K562 (cell line): ENCODE data around the gene GLI1. TPM values are rescaled to one million over a fixed set of nuclear protein-coding genes. Genes with fewer than 3 reads are reported as not detected.
A peak's percentile ranks its signal among the peaks of the same experiment; 100 is the strongest.

Experiments used
- ATAC-seq: fragments of 200-7000 bp; cut with Tn5 transposase; 3 replicates; pipeline ENCODE4 v1.9.1; 2020; ENCODE audit warnings: moderate library complexity
- BruUV-seq: library from RNA; stranded (reverse); fragments of 400-500 nt; replicated peaks from 2 replicates; lab custom pipeline; 2021; lab: Mats Ljungman, UMichigan
- CTCF ChIA-PET: fragments of 300-600 bp; formaldehyde crosslinking; extraction: SDS; loops from one replicate; lab custom pipeline; 2021; ENCODE audit warnings: low intra/inter-chr PET ratio; lab: Yijun Ruan, JAX
- POLR2A ChIA-PET: fragments of 300-600, 350-650 bp; sonication (Branson Sonifier 250); formaldehyde crosslinking; extraction: SDS; loops from one replicate; lab custom pipeline; 2021; ENCODE audit warnings: antibody characterized with exemption, inconsistent platforms; lab: Yijun Ruan, JAX
- DNase-seq, 4 experiments: peaks; one replicate each; pipeline versions ENCODE4 v3.0.0 to v3.0.0-alpha.2; 2011 to 2018; ENCODE audit warnings: low spot score in 3 of 4, mixed read lengths in 3 of 4; ENCODE audit errors: extremely low read depth in 1 of 4
- FAIRE-seq: peaks from 2 replicates; lab custom pipeline; 2011; peaks lifted over from hg19 to GRCh38; lab: Jason Lieb, UNC
- H2AFZ ChIP-seq: 2 replicates; pipeline ENCODE4 v1.6.0; 2011; ENCODE audit warnings: low read depth, low read length, control low read depth, inconsistent platforms
- H3K27ac ChIP-seq: fragments of 200-600 bp; 3 replicates; pipeline ENCODE4 v1.8.0; 2011; ENCODE audit warnings: low read depth, mild to moderate bottlenecking, control low read depth, inconsistent platforms, low read length, moderate library complexity, mixed read lengths; ENCODE audit errors: extremely low read depth
- H3K27me3 ChIP-seq, 2 experiments: fragments of 300-600 bp in 1 of 2; 2 replicates in 1 of 2; 3 replicates in 1 of 2; pipeline versions ENCODE4 v1.6.0 to v1.8.0; 2011; ENCODE audit warnings: inconsistent platforms in 2 of 2, low read length in 2 of 2, mild to moderate bottlenecking in 1 of 2, mixed read lengths in 1 of 2, moderate library complexity in 1 of 2; ENCODE audit not compliant: control insufficient read depth in 2 of 2, insufficient read depth in 2 of 2
- H3K36me3 ChIP-seq: fragments of 300-600 bp; 3 replicates; pipeline ENCODE4 v1.8.0; 2011; ENCODE audit warnings: mild to moderate bottlenecking, low read length, inconsistent platforms; ENCODE audit not compliant: control insufficient read depth, insufficient read depth
- H3K4me1 ChIP-seq, 2 experiments: fragments of 200-600 bp in 1 of 2; replicated peaks in 1 of 2; 2 replicates in 1 of 2; 3 replicates in 1 of 2; pipeline versions ENCODE4 v1.5.1 to v1.8.0; 2011; ENCODE audit warnings: inconsistent platforms in 2 of 2, low read length in 2 of 2, mild to moderate bottlenecking in 1 of 2, mixed read lengths in 1 of 2, moderate library complexity in 1 of 2; ENCODE audit not compliant: control insufficient read depth in 2 of 2, insufficient read depth in 2 of 2
- H3K4me2 ChIP-seq: 2 replicates; pipeline ENCODE4 v1.6.1; 2011; ENCODE audit warnings: low read length, control low read depth, inconsistent platforms, mixed read lengths; ENCODE audit not compliant: insufficient read depth
- H3K4me3 ChIP-seq: fragments of 200-600 bp; sonication (generic), shearing (Covaris generic); 2 replicates; pipeline ENCODE4 v1.5.1; 2016; ENCODE audit warnings: control low read depth, inconsistent platforms
- H3K79me2 ChIP-seq: fragments of 200-600 bp; 3 replicates; pipeline ENCODE4 v1.8.0; 2011; ENCODE audit warnings: low read length, inconsistent platforms; ENCODE audit not compliant: control insufficient read depth, insufficient read depth
- H3K9ac ChIP-seq, 2 experiments: 2 replicates each; pipeline versions ENCODE4 v1.6.0 to v1.6.1; 2011; ENCODE audit warnings: low read depth in 2 of 2, low read length in 2 of 2, control low read depth in 1 of 2, inconsistent platforms in 1 of 2, mild to moderate bottlenecking in 1 of 2, mixed read lengths in 1 of 2; ENCODE audit not compliant: insufficient read depth in 1 of 2
- H3K9me1 ChIP-seq: one replicate; pipeline ENCODE4 v1.6.0; 2011; ENCODE audit warnings: inconsistent platforms, mild to moderate bottlenecking, low read length, moderate library complexity; ENCODE audit not compliant: control insufficient read depth, insufficient read depth
- H3K9me3 ChIP-seq: replicated peaks from 2 replicates; pipeline ENCODE4 v1.5.1; 2011; ENCODE audit warnings: low read depth, low read length, inconsistent platforms; ENCODE audit not compliant: control insufficient read depth, insufficient read depth
- H4K20me1 ChIP-seq: replicated peaks from 2 replicates; pipeline ENCODE4 v1.6.1; 2011; ENCODE audit warnings: low read length, inconsistent platforms, mixed read lengths; ENCODE audit not compliant: control insufficient read depth, insufficient read depth
- KAT7 ChIP-seq: sonication (generic); formaldehyde crosslinking; IDR thresholded peaks from 2 replicates; pipeline ENCODE4 v1.8.0; 2022; ENCODE audit warnings: missing genetic modification reagents, mild to moderate bottlenecking, borderline replicate concordance
- TEAD1 ChIP-seq, 2 experiments: fragments of 450-650 bp in 1 of 2; sonication (generic) in 1 of 2; formaldehyde crosslinking; IDR thresholded peaks; 2 replicates each; pipeline versions ENCODE4 v1.4.0 to v1.8.0; 2020 to 2022; ENCODE audit warnings: mild to moderate bottlenecking in 2 of 2, missing genetic modification reagents in 1 of 2
- TOE1 ChIP-seq, 2 experiments: fragments of 450-650 bp in 1 of 2; sonication (generic) in 1 of 2; formaldehyde crosslinking in 1 of 2; IDR thresholded peaks; 2 replicates each; pipeline versions ENCODE4 v1.7.1 to v1.8.0; 2016 to 2022; ENCODE audit warnings: borderline replicate concordance in 2 of 2, mild to moderate bottlenecking in 2 of 2, antibody characterized with exemption in 1 of 2, inconsistent platforms in 1 of 2, low read depth in 1 of 2, missing genetic modification reagents in 1 of 2, moderate library complexity in 1 of 2
- ZSCAN32 ChIP-seq: fragments of 450-650 bp; formaldehyde crosslinking; IDR thresholded peaks from 2 replicates; pipeline ENCODE4 v1.4.0; 2020; ENCODE audit warnings: mild to moderate bottlenecking, moderate library complexity
- WGBS: fragments of 100-300 bp; shearing (Covaris generic); methylation state at CpG from one replicate; pipeline ENCODE4 v1.1.6; 2016; ENCODE audit warnings: low coverage, mixed read lengths; ENCODE audit not compliant: insufficient coverage; ENCODE audit errors: missing lambda C conversion rate; 5-methylcytosine and 5-hydroxymethylcytosine counted together
- in situ Hi-C: fragments of 300-500 bp; cut with MboI; formaldehyde crosslinking; loops from 4 replicates; pipeline ENCODE4 v1.15.0; 2018; ENCODE audit warnings: inconsistent platforms, mixed read lengths
- intact Hi-C: fragments of 100-400 bp; cut with micrococcal nuclease; formaldehyde crosslinking; loops from 2 replicates; pipeline ENCODE4 v1.14.2; 2022
- polyA plus RNA-seq, 8 experiments: library from polyadenylated mRNA; depleted of rRNA in 4 of 8; stranded (reverse) in 5 of 8; unstranded in 3 of 8; fragments of >200 nt; fragmentation: Nextera tagmentation in 2 of 8; fragmentation: Illumina TruSeq in 1 of 8; extraction: Ambion mirVana in 2 of 8; extraction: Trizol in 1 of 8; gene quantifications; 2 replicates each; pipeline versions ENCODE4 v1.2.1 to v1.2.3, GENCODE V29; 2011 to 2014; ENCODE audit warnings: inconsistent platforms in 1 of 8, missing spikeins in 1 of 8
- total RNA-seq, 7 experiments: library from RNA; depleted of rRNA in 6 of 7; stranded (reverse); fragments of >200 nt in 6 of 7; fragmentation: Illumina TruSeq in 2 of 7; extraction: Trizol in 2 of 7; gene quantifications; 2 replicates each; pipeline versions ENCODE4 v1.2.1 to v1.2.3, GENCODE V29; 2011 to 2021; ENCODE audit warnings: low replicate concordance in 1 of 7

The GLI1 gene
- total and polyA plus RNA-seq, 9 of the 15 experiments (the other 6 are each of a cell fraction or from before 2014, with no cell fraction given): 0.24 to 3.7 (median 0.61) TPM

DNA sequence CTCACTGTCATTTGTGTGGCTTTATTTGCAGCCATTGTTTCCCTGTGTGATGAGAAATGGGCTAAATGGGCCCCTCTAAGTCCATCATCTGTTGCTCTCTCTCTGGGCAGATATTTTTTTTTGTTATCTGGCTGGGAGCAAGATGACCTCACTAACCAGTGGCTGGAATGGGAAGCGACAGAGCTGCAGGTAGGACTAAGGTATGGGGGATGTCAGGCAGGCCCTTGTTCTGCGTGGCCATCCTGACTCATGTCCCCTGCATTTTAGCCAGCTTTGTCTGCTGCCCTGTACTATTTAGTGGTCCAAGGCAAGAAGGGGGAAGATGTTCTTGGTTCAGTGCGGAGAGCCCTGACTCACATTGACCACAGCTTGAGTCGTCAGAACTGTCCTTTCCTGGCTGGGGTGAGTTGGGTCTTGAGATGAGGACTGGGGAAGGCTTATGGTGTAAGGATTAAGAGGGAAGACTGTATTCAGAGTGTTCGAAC, 29.6 kb downstream of the GLI1 start:
- peaks cover 48% of the 10 kb centered on the region for H3K36me3 ChIP-seq
- 0 out of 2 replicates have a peak, but pooled peaks cover 3% of the 10 kb centered on the region for H4K20me1 ChIP-seq
- H3K4me1 ChIP-seq: peaks cover 7 to 15% of the 10 kb centered on the region in 2 experiments
- H3K27ac ChIP-seq: peak overlapping the region; percentile 92; the same call in 2 of the 3 replicates
- 0 out of 3 replicates have a peak, but pooled peaks have one; percentile 1 for ATAC-seq
- in situ Hi-C loops (no loop called here), intact Hi-C loops (loop anchor here (5.0 kb wide), 1 partner anchor 33 kb away; the partner anchor contains the start of genes DDIT3 and MBD6)
- TF ChIP-seq TOE1 (IDR thresholded peaks at IDR 0.05; ENCODE audit: borderline replicate concordance) (no peak), TOE1 (CRISPR knock-in tag; IDR thresholded peaks at IDR 0.05; ENCODE audit: borderline replicate concordance, low read depth) (0 out of 2 replicates have a peak, but pooled peaks have one; percentile 62), TEAD1 (CRISPR knock-in tag; IDR thresholded peaks at IDR 0.05) (0 out of 4 replicates have a peak, but pooled peaks of 1 of the 2 experiments have one; percentile 25), ZSCAN32 (no peak), KAT7 (peak; percentile 47; the same call in 1 of the 2 replicates)
- peak overlapping the region; percentile 98 for H3K4me2 ChIP-seq
- ChIA-PET POLR2A (interaction anchor here (0.6 to 2.1 kb wide), 7 partner anchors 8 to 260 kb away, joined by 3 to 12 read pairs (median 3); no protein-coding TSS in a partner anchor), CTCF (no interaction called here)
- DNase-seq: no peak
- WGBS: 54% methylated on average over 5 of the region's 5 CpGs
- H3K9ac ChIP-seq: peak overlapping the region; percentile 99; a peak in 3 of 4 replicates
- BruUV-seq: TSS peak; percentile 52
- H3K79me2 ChIP-seq: peaks cover 35% of the 10 kb centered on the region
- H3K4me3 ChIP-seq: peak overlapping the region; percentile 83
- no peak for FAIRE-seq
- H3K9me1 ChIP-seq: peaks cover 3% of the 10 kb centered on the region
- H3K9me3 ChIP-seq: no peaks in the 10 kb centered on the region
- no peaks in the 10 kb centered on the region for H3K27me3 ChIP-seq
- H2AFZ ChIP-seq: no peak overlapping the region
